ENCODE results near the gene RHEX.

RHEX gene

GRCh38 chr1:206120406-206120805 is 67.4 kb downstream of the RHEX start:
- no peak for DNase-seq

GRCh38 chr1:206121269-206121668 is 68.3 kb downstream of the RHEX start:
- no peak for DNase-seq

GRCh38 chr1:206122686-206123085 is 69.7 kb downstream of the RHEX start:
- DNase-seq = no peak

DNA sequence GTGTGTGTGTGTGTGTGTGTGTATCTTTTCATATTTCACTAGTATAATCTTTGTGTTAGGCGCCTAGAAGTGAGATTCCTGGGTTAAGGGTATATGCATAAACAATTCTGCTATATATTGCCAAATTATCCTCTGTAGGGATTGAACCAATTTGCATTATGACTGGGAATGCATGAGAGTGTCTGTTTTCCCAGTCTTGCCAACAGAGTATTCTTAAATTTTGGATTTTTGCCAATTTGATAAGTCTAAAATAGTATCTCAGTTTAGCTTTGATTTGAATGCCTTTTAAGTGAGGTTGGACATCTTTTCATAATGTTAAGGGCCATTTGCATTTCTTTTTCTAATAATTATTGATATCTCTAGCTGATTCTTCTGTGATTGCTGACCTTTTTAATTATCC is 72.4 kb downstream of the RHEX start:
- DNase-seq = no peak

DNA sequence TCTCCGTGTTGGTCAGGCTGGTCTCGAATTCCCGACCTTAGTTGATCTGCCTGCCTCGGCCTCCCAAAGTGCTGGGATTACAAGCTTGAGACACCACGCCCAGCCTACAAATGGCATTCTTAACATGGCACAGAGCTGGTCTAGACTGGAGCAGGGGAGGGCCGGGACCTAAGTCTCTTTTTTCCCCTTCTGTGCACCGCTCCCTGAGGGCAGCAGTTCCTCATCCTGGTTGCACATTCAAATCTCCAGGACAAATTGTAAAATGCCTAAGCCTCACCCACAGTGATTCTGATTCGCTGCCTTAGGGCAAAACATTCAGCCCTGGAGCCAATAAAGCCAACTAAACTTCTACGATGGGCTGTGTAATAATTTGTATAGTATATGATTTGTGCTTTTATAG is 74.4 kb downstream of the RHEX start:
- DNase-seq = no peak

GRCh38 chr1:206128196-206128595 is 75.2 kb downstream of the RHEX start:
- no peak for DNase-seq

- DNase-seq = no peak
These were observed 78.1 kb downstream of the RHEX start for GRCh38 chr1:206131037-206131436.

GRCh38 chr1:206133751-206134415 is 80.9 kb downstream of the RHEX start:
- DNase-seq = no peak

- DNase-seq = no peak
These were observed 82.3 kb downstream of the RHEX start for GRCh38 chr1:206135248-206135647.

GRCh38 chr1:206136241-206136640 is 83.3 kb downstream of the RHEX start:
- no peak for DNase-seq

- DNase-seq = no peak
These were observed 89.0 kb downstream of the RHEX start for GRCh38 chr1:206142011-206142410.

DNA sequence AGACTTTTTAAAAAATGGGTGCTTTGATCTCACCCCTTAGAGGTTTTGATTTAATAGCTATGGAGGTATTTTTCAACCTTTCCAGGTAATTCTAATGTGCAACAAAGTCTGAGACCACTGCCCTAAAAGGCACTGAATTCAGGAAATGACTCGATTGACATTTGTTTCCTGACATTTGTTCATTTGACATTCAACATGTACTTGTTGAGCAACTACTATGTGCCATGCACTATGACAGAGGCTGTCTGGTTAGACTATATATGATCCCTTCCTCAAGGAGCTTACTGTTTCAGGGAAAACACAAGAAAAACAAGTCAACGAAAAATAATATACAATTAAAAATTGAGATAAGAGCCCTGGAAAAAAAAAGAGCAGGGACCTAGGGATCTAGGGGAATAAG is 89.8 kb downstream of the RHEX start:
- no peak for DNase-seq

DNA sequence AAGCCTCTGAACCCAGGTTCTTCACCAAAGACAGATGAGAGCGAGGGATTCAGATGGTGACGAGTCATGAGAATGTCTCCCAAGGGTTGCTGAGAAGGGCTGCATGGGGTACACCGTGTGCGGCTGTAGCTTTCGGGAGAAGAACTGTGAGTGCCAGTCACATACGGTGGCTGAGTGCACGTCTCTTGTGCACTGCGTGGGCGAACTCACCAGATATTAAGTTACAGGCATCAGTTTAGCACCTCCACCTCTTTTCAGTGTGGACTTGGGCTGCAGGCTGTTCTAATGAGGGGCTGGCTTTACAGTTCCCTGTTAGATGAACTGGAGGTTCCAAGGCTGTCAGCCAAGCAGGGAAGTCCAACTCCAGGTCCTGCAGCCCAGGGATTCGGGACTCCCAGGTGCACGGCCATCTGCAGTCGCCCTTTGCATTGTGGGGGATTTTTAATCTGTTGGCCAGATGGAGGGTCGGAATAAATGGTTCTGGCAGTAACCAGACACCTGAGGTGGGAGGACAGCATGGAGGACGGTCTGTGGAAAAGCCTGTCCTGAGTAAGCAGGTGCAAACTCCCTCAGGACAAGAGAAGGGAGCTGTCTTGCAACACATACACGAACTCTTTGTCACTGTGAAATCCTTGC is 90.7 kb downstream of the RHEX start:
- no peak for DNase-seq

DNA sequence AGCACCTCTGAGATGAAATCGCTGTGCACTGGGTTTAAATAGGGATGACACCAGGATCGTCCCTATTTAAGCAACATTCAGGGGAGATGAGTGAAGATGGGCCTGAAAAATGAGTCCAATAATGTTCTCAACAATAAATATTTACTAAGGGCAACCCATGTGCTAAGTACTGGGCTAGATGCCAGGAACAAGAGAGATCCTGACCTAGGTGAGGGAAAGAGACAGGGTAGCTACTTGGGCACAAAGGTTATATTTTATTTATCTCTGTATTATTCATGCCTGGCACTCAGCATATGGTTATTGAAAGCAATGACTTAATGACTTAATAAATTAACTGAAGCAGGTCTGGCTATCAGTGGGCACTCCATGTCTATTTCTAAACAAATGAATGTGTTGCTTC is 91.6 kb downstream of the RHEX start:
- no peak for DNase-seq

- DNase-seq = no peak
These were observed 92.9 kb downstream of the RHEX start for GRCh38 chr1:206145771-206146290.
